ENCODE measurements around the gene ZNF205.

GRCh38 chr16:3106205-3106928, 6.0 kb upstream of the ZNF205 start:
- TF ChIP-seq CTCF (IDR thresholded peaks at IDR 0.05) (no peak), POLR2A (IDR thresholded peaks at IDR 0.05) (no peak)
